ENCODE measurements around the gene SNRNP35.

DNA sequence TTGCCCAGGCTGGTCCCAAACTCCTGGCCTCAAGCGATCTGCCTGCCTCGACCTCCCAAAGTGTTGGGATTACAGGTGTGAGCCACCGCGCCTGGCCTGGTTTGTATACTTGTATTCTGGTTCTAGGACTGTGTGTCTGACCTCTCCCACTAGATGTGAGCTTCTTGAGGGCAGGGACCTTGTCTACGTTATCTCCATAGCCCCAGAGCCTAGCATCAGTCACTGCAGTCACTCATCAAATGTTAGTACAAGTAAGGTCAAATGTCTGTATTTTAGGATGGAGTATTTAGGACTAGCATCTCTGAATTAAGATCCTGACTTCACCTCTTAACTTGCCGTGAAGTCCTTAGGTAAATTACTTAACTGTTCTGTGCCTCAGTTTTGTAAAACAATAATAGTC lies 24.3 kb upstream of the SNRNP35 start:
- TF ChIP-seq CTCF (tag by site-specific recombination; IDR thresholded peaks at IDR 0.05) (no peak), ZNF157 (tag by site-specific recombination; IDR thresholded peaks at IDR 0.05) (no peak)
- TF ChIP-seq, protein P1, sequence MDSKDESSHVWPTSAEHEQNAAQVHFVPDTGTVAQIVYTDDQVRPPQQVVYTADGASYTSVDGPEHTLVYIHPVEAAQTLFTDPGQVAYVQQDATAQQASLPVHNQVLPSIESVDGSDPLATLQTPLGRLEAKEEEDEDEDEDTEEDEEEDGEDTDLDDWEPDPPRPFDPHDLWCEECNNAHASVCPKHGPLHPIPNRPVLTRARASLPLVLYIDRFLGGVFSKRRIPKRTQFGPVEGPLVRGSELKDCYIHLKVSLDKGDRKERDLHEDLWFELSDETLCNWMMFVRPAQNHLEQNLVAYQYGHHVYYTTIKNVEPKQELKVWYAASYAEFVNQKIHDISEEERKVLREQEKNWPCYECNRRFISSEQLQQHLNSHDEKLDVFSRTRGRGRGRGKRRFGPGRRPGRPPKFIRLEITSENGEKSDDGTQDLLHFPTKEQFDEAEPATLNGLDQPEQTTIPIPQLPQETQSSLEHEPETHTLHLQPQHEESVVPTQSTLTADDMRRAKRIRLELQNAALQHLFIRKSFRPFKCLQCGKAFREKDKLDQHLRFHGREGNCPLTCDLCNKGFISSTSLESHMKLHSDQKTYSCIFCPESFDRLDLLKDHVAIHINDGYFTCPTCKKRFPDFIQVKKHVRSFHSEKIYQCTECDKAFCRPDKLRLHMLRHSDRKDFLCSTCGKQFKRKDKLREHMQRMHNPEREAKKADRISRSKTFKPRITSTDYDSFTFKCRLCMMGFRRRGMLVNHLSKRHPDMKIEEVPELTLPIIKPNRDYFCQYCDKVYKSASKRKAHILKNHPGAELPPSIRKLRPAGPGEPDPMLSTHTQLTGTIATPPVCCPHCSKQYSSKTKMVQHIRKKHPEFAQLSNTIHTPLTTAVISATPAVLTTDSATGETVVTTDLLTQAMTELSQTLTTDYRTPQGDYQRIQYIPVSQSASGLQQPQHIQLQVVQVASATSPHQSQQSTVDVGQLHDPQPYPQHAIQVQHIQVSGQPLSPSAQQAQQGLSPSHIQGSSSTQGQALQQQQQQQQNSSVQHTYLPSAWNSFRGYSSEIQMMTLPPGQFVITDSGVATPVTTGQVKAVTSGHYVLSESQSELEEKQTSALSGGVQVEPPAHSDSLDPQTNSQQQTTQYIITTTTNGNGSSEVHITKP (tag by site-specific recombination; IDR thresholded peaks at IDR 0.05) = no peak

All from HEK293 (cell line).